ENCODE results near the gene VAT1L.

DNA sequence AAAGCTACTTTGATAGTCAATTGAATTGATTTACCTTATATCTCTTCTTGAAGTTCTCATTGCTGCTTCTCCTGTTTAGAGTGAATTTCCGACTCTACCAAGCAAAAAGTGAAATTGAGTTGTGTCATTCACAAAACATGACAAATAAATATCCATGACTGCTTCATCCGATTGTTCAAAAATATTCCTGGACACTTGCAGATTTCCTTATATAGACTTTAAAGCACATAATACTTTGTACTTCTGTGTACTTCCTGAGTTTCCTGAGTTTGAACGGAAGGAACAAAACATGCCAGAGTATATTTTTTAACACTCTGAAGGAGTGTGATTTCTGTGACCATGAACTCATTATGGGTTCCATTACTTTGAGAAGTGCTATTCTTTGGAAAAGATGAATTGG is 20.5 kb upstream of the VAT1L start:
- TF ChIP-seq, protein P1, sequence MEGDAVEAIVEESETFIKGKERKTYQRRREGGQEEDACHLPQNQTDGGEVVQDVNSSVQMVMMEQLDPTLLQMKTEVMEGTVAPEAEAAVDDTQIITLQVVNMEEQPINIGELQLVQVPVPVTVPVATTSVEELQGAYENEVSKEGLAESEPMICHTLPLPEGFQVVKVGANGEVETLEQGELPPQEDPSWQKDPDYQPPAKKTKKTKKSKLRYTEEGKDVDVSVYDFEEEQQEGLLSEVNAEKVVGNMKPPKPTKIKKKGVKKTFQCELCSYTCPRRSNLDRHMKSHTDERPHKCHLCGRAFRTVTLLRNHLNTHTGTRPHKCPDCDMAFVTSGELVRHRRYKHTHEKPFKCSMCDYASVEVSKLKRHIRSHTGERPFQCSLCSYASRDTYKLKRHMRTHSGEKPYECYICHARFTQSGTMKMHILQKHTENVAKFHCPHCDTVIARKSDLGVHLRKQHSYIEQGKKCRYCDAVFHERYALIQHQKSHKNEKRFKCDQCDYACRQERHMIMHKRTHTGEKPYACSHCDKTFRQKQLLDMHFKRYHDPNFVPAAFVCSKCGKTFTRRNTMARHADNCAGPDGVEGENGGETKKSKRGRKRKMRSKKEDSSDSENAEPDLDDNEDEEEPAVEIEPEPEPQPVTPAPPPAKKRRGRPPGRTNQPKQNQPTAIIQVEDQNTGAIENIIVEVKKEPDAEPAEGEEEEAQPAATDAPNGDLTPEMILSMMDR (IDR thresholded peaks at IDR 0.05), result no peak
- TF ChIP-seq POLR2AphosphoS5 (IDR thresholded peaks at IDR 0.05; ENCODE audit: insufficient read depth in 1 of 2, low read depth in 1 of 2), result no peak
- no peak for TF ChIP-seq POLR2A (IDR thresholded peaks at IDR 0.05)

Measured in vagina (tissue), 2 donors.